Ovary (tissue), 9 donors: ENCODE data around the gene POLD2. TPM values are rescaled to one million over a fixed set of nuclear protein-coding genes. Genes with fewer than 3 reads are reported as not detected.

Source experiments
- DNase-seq, 5 donors: peaks; one replicate each; pipeline ENCODE4 v3.0.0-alpha.2; 2019 to 2020
- H3K27ac ChIP-seq, 2 donors: fragments of 200-600 bp; one replicate each; pipeline versions ENCODE4 v1.5.1 to v1.8.0; 2019 to 2022
- H3K27me3 ChIP-seq: fragments of 200-600 bp; one replicate; pipeline ENCODE4 v1.8.0; 2022
- H3K36me3 ChIP-seq: fragments of 200-600 bp; sonication (generic); one replicate; pipeline ENCODE4 v1.5.1; 2019
- H3K4me1 ChIP-seq: one replicate; pipeline ENCODE4 v1.8.1; 2013; ENCODE audit warnings: mild to moderate bottlenecking, moderate library complexity; ENCODE audit not compliant: insufficient read depth
- H3K4me3 ChIP-seq: fragments of 200-600 bp; sonication (generic); one replicate; pipeline ENCODE4 v1.5.1; 2017
- H3K9me3 ChIP-seq, 2 donors: fragments of 200-600 bp in 1 of 2; sonication (generic) in 1 of 2; one replicate each; pipeline versions ENCODE4 v1.5.1 to v1.8.1; 2013 to 2019; ENCODE audit warnings: mild to moderate bottlenecking in 1 of 2, moderate library complexity in 1 of 2
- CTCF ChIP-seq, 3 donors: fragments of 450-650 bp in 2 of 3; fragments of 200-600 bp in 1 of 3; IDR thresholded peaks; one replicate each; pipeline versions ENCODE4 v1.5.1 to v1.8.0; 2016 to 2022; ENCODE audit warnings: antibody characterized with exemption in 3 of 3, mild to moderate bottlenecking in 1 of 3
- EP300 ChIP-seq: sonication (generic); formaldehyde crosslinking; IDR thresholded peaks from one replicate; pipeline ENCODE4 v1.6.1; 2017; ENCODE audit warnings: antibody characterized with exemption
- POLR2A ChIP-seq: fragments of 450-650 bp; IDR thresholded peaks from one replicate; pipeline ENCODE4 v1.6.1; 2017; ENCODE audit warnings: antibody characterized with exemption, mild to moderate bottlenecking, moderate library complexity
- WGBS, 3 donors: extraction: QIAGEN DNeasy Blood & Tissue Kit in 1 of 3; methylation state at CpG; one replicate each; pipeline versions ENCODE4 v1.1.5 to v1.1.7; 2013 to 2017; 5-methylcytosine and 5-hydroxymethylcytosine counted together
- intact Hi-C, 4 donors: fragments of 100-400 bp; cut with DNase I; formaldehyde crosslinking; loops; one replicate each; pipeline versions ENCODE4 v1.11.0 to v1.15.1; 2022 to 2023
- polyA plus RNA-seq, 2 donors: library from polyadenylated mRNA; stranded (reverse); fragments of 200-250 nt in 1 of 2; fragments of 350-450 nt in 1 of 2; fragmentation: Illumina TruSeq in 1 of 2; extraction: RNeasy Lipid Tissue Mini Kit (QIAGEN cat#74804) in 1 of 2; gene quantifications; one replicate each; pipeline ENCODE4 v1.2.3, GENCODE V29; 2013 to 2014
- total RNA-seq, 7 donors: library from RNA; depleted of rRNA in 2 of 7; stranded (reverse); fragments of >200 nt in 2 of 7; fragmentation: NEBNext Ultra II Directional in 3 of 7; extraction: Animal tissue kit (Norgen Biotek cat#: 25700) in 3 of 7; gene quantifications; one replicate each; pipeline versions ENCODE4 v1.1.0 to v1.2.4, GENCODE V29; 2016 to 2023
- donor health status: DM: no; HTN: no; CAD: no; lungs with moderate emphysema.
- donor health status: DM: no; HTN: no; CAD: no.
- donor health status: Bipolar disorder and iron deficiency.
- donor health status: DM: yes; HTN: yes; CAD: no.
- donor health status: DM: no; HTN: no; CAD: no.
- donor health status: DM: yes; HTN: yes; CAD: no.

Gene POLD2
- total and polyA plus RNA-seq, 9 donors, result 35.3 to 118 (median 73.5) TPM

- WGBS, 3 donors, result 75 to 82% (median 76%) methylated on average over 17 of the region's 17 CpGs
- TF ChIP-seq EP300 (no peak), CTCF (IDR thresholded peaks at IDR 0.05) (no peak)
- H3K9me3 ChIP-seq, result no peaks in the 10 kb centered on the region
- no peaks in the 10 kb centered on the region for H3K27me3 ChIP-seq
- DNase-seq, result no peak
- no peak overlapping the region for H3K27ac ChIP-seq
- H3K4me1 ChIP-seq, result no peaks in the 10 kb centered on the region
- no peak overlapping the region for H3K4me3 ChIP-seq
- intact Hi-C loops, result no loop called here
- H3K36me3 ChIP-seq, result no peaks in the 10 kb centered on the region
These were observed 7.1 kb downstream of the POLD2 start for GRCh38 chr7:44116087-44116788.

GRCh38 chr7:44114586-44115310 is 8.6 kb downstream of the POLD2 start:
- peak in 1 of 5 donors; percentile 39 for DNase-seq
- H3K4me1 ChIP-seq, result no peaks in the 10 kb centered on the region
- intact Hi-C loops, result no loop called here
- WGBS, 3 donors, result 62 to 73% (median 63%) methylated on average over 12 of the region's 12 CpGs
- H3K9me3 ChIP-seq, result no peaks in the 10 kb centered on the region
- H3K27me3 ChIP-seq, result no peaks in the 10 kb centered on the region
- no peaks in the 10 kb centered on the region for H3K36me3 ChIP-seq
- TF ChIP-seq POLR2A (no peak), EP300 (no peak), CTCF (IDR thresholded peaks at IDR 0.05) (no peak)
- no peak overlapping the region for H3K27ac ChIP-seq
- H3K4me3 ChIP-seq, result no peak overlapping the region

GRCh38 chr7:44113764-44114354 is 9.5 kb downstream of the POLD2 start:
- DNase-seq, result no peak
- H3K9me3 ChIP-seq, result no peaks in the 10 kb centered on the region
- 79 to 85% (median 84%) methylated on average over 24 of the region's 24 CpGs for WGBS, 3 donors
- no peak for TF ChIP-seq EP300
- no peak overlapping the region for H3K27ac ChIP-seq
- H3K27me3 ChIP-seq, result no peaks in the 10 kb centered on the region
- intact Hi-C loops, result no loop called here
- H3K4me1 ChIP-seq, result no peaks in the 10 kb centered on the region
- H3K4me3 ChIP-seq, result no peak overlapping the region
- H3K36me3 ChIP-seq, result no peaks in the 10 kb centered on the region

GRCh38 chr7:44112997-44113763 is 10.2 kb downstream of the POLD2 start:
- intact Hi-C loops, result no loop called here
- H3K27me3 ChIP-seq, result no peaks in the 10 kb centered on the region
- no peaks in the 10 kb centered on the region for H3K9me3 ChIP-seq
- no peak for TF ChIP-seq EP300
- TF ChIP-seq POLR2A, result no peak
- no peak for TF ChIP-seq CTCF (IDR thresholded peaks at IDR 0.05)
- peaks cover under 1% of the 10 kb centered on the region for H3K4me1 ChIP-seq
- peak in 1 of 5 donors; percentile 44 for DNase-seq
- 84% methylated on average over 33 to 34 of the region's 34 CpGs for WGBS, 3 donors
- no peak overlapping the region for H3K4me3 ChIP-seq
- H3K36me3 ChIP-seq, result no peaks in the 10 kb centered on the region
- no peak overlapping the region for H3K27ac ChIP-seq
